GM12892 (cell line): ENCODE data around the gene TSPAN9.

Experiments used
- POLR2A ChIP-seq: IDR thresholded peaks from 2 replicates; pipeline ENCODE4 v1.6.1; 2011; ENCODE audit warnings: low read depth, low read length, control low read depth
- POLR2AphosphoS5 ChIP-seq: IDR thresholded peaks from 2 replicates; pipeline ENCODE4 v1.6.1; 2011; ENCODE audit warnings: low read depth, low read length, control low read depth
- TAF1 ChIP-seq: IDR thresholded peaks from 2 replicates; pipeline ENCODE4 v1.6.1; 2011; ENCODE audit warnings: low read depth, mild to moderate bottlenecking, control low read depth, low read length, borderline replicate concordance

- TF ChIP-seq POLR2A (no peak), POLR2AphosphoS5 (no peak), TAF1 (no peak)
These were observed 65.2 kb downstream of the TSPAN9 start for GRCh38 chr12:3142386-3142785.
